OCI-LY3 (cell line): ENCODE measurements around the gene TSPAN31.
"Not testable (repeated sequence)": the region's sequence is repeated elsewhere in the genome, so short reads cannot be mapped to it uniquely, and the experiment has no call there.

ENCODE experiments used
- CTCF ChIP-seq: fragments of 200-600, 300-600 bp; sonication (generic); IDR thresholded peaks from 2 replicates; pipeline ENCODE4 v1.5.1; 2014; ENCODE audit warnings: antibody characterized with exemption, low read length, low read depth
- EZH2phosphoT487 ChIP-seq: fragments of 200-600 bp; shearing (Covaris generic); IDR thresholded peaks from 2 replicates; pipeline ENCODE4 v1.6.1; 2018; ENCODE audit warnings: antibody characterized with exemption, mixed run types, low read depth

GRCh38 chr12:57715036-57715748, 29.6 kb upstream of the TSPAN31 start:
- TF ChIP-seq CTCF, EZH2phosphoT487: not testable (repeated sequence)
